Loucy (cell line): ENCODE data around the gene SDCCAG8.

Source experiments
- H2AFZ ChIP-seq: fragments of 200-600 bp; sonication (generic); 2 replicates; pipeline ENCODE4 v1.6.0; 2016; ENCODE audit warnings: antibody characterized with exemption, mild to moderate bottlenecking, low read length, moderate library complexity
- H3F3A ChIP-seq: fragments of 200-600 bp; 2 replicates; pipeline ENCODE4 v1.6.0; 2016; ENCODE audit warnings: antibody characterized with exemption, low read depth, mild to moderate bottlenecking
- H3K27me3 ChIP-seq: fragments of 200-600 bp; sonication (generic); 2 replicates; pipeline ENCODE4 v1.6.1; 2014; ENCODE audit warnings: low read length, mild to moderate bottlenecking; ENCODE audit not compliant: insufficient read depth, poor library complexity, severe bottlenecking
- H3K36me3 ChIP-seq: fragments of 200-600 bp; sonication (generic); 2 replicates; pipeline ENCODE4 v1.6.1; 2016; ENCODE audit warnings: low read length; ENCODE audit not compliant: insufficient read depth
- H3K4me1 ChIP-seq: fragments of 200-600 bp; sonication (generic); 2 replicates; pipeline ENCODE4 v1.5.1; 2014; ENCODE audit warnings: low read length, mild to moderate bottlenecking; ENCODE audit not compliant: insufficient read depth, poor library complexity, severe bottlenecking
- H3K4me2 ChIP-seq: fragments of 200-600 bp; sonication (generic); 2 replicates; pipeline ENCODE4 v1.6.0; 2014; ENCODE audit warnings: antibody characterized with exemption, low read length, low read depth, mild to moderate bottlenecking; ENCODE audit not compliant: poor library complexity, severe bottlenecking
- H3K4me3 ChIP-seq: fragments of 200-600 bp; sonication (generic); 2 replicates; pipeline ENCODE4 v1.5.1; 2014; ENCODE audit warnings: low read length, mild to moderate bottlenecking, mixed read lengths; ENCODE audit not compliant: poor library complexity, severe bottlenecking
- H3K79me2 ChIP-seq: fragments of 200-600 bp; sonication (generic); 2 replicates; pipeline ENCODE4 v1.6.1; 2014; ENCODE audit warnings: low read length; ENCODE audit not compliant: insufficient read depth
- H3K9ac ChIP-seq: fragments of 200-600 bp; sonication (generic); 2 replicates; pipeline ENCODE4 v1.6.0; 2014; ENCODE audit warnings: mild to moderate bottlenecking, low read depth, low read length, moderate library complexity; ENCODE audit not compliant: poor library complexity, severe bottlenecking
- H3K9me2 ChIP-seq: fragments of 200-600 bp; sonication (generic); replicated peaks from 2 replicates; pipeline ENCODE4 v1.6.1; 2016; ENCODE audit warnings: low read depth, low read length, mixed read lengths
- H3K9me3 ChIP-seq: fragments of 200-600 bp; sonication (generic); 2 replicates; pipeline ENCODE4 v1.6.1; 2014; ENCODE audit warnings: mild to moderate bottlenecking, antibody characterized with exemption, low read length, low read depth; ENCODE audit not compliant: insufficient read depth
- H4K20me1 ChIP-seq: fragments of 200-600 bp; sonication (generic); 2 replicates; pipeline ENCODE4 v1.6.0; 2014; ENCODE audit warnings: antibody characterized with exemption, low read length, mild to moderate bottlenecking; ENCODE audit not compliant: insufficient read depth, poor library complexity, severe bottlenecking
- EZH2phosphoT487 ChIP-seq: fragments of 200-600 bp; IDR thresholded peaks from 2 replicates; pipeline ENCODE4 v1.6.1; 2018; ENCODE audit warnings: antibody characterized with exemption, mild to moderate bottlenecking, moderate library complexity, borderline replicate concordance
- TF ChIP-seq, protein P1 (sequence below): fragments of 200-600 bp; sonication (generic); conservative IDR thresholded peaks from 2 replicates; pipeline ENCODE4 v1.5.1; 2014; ENCODE audit warnings: mild to moderate bottlenecking, antibody characterized with exemption, low read length

SDCCAG8 gene

DNA sequence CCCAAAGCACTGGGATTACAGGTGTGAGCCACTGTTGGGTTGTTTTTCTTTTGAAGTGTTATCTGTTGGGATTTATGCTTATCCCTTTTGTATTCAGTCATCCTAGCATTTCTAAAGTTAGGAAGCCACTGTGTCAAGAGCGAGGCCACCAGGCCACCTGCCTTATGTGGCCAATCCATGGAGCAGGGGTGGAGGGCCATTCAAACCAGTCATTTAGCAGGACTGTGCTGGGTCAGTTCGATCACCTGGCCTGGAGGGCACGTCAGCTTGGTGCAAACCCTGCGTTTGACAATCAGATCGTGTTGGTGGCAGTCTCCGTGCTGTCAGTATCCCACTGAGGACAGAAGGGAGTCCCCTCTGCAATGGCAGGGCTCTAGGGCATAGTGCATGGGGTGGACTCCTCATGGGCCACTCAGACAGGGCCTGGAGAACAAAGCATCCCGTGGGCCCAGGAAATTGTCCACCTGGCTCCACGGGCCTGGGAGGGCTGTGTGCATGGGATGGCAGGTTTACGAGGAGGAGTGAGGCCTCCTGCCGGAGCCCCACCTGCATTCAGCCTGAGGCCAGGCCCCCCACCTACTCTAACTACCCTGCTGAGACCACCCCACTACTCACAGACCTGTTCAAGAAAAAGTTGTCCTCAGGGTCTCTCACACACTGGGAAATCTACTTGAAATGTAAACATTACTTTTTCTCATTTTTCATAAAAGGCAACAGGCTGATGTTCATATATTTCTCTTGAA, 242.3 kb downstream of the SDCCAG8 start:
- Histone ChIP-seq H3K4me2 (no peak overlapping the region), H3K4me3 (no peak overlapping the region), H3K4me1 (no peaks in the 10 kb centered on the region), H3K9me3 (no peaks in the 10 kb centered on the region), H4K20me1 (no peaks in the 10 kb centered on the region), H3K27me3 (no peaks in the 10 kb centered on the region), H3K9ac (no peak overlapping the region), H3F3A (no peaks in the 10 kb centered on the region), H3K36me3 (0 out of 2 replicates have a peak, but pooled peaks cover 2% of the 10 kb centered on the region), H2AFZ (no peak overlapping the region), H3K9me2 (no peaks in the 10 kb centered on the region), H3K79me2 (no peaks in the 10 kb centered on the region)
- TF ChIP-seq, protein P1, sequence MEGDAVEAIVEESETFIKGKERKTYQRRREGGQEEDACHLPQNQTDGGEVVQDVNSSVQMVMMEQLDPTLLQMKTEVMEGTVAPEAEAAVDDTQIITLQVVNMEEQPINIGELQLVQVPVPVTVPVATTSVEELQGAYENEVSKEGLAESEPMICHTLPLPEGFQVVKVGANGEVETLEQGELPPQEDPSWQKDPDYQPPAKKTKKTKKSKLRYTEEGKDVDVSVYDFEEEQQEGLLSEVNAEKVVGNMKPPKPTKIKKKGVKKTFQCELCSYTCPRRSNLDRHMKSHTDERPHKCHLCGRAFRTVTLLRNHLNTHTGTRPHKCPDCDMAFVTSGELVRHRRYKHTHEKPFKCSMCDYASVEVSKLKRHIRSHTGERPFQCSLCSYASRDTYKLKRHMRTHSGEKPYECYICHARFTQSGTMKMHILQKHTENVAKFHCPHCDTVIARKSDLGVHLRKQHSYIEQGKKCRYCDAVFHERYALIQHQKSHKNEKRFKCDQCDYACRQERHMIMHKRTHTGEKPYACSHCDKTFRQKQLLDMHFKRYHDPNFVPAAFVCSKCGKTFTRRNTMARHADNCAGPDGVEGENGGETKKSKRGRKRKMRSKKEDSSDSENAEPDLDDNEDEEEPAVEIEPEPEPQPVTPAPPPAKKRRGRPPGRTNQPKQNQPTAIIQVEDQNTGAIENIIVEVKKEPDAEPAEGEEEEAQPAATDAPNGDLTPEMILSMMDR, result no peak
- no peak for TF ChIP-seq EZH2phosphoT487

DNA sequence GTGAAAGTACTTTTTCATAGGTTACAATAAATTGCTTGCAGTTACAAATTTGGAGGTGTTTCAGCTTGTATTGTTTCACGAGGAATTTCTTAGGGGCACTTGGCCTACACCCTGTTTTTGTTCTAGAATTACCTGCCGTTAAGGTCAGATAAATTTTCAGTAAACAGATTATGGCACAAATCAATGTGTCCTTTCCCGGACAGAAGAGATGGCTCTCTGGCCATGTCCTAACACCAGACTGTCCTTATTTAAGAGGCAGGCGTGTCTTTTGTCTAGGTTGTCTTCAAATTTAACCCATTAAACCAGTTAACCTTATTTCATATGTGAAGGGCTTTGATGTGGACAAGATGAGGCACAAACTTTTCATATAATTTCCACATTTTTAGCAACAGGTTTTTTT, 243.4 kb downstream of the SDCCAG8 start:
- Histone ChIP-seq H3K79me2 (no peaks in the 10 kb centered on the region), H3K9ac (no peak overlapping the region), H3F3A (no peaks in the 10 kb centered on the region), H3K4me2 (no peak overlapping the region), H2AFZ (no peak overlapping the region), H3K4me3 (no peak overlapping the region), H3K36me3 (0 out of 2 replicates have a peak, but pooled peaks cover 2% of the 10 kb centered on the region), H3K9me3 (no peaks in the 10 kb centered on the region), H3K9me2 (no peaks in the 10 kb centered on the region), H3K27me3 (no peaks in the 10 kb centered on the region), H3K4me1 (no peaks in the 10 kb centered on the region), H4K20me1 (no peaks in the 10 kb centered on the region)
- no peak for TF ChIP-seq EZH2phosphoT487
- TF ChIP-seq, protein P1, result no peak

DNA sequence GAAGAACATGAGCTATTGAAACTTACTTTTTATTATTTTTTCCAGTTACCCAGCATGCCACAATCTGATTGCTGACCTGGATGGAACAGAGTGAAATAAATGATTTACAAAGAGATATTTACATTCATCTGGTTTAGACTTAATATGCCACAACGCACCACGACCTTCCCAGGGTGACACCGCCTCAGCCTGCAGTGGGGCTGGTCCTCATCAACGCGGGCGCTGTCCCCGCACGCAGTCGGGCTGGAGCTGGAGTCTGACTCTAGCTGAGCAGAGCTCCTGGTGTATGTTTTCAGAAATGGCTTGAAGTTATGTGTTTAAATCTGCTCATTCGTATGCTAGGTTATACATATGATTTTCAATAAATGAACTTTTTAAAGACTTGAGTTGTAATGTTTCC, 243.9 kb downstream of the SDCCAG8 start:
- Histone ChIP-seq H3K27me3 (no peaks in the 10 kb centered on the region), H3K4me3 (no peak overlapping the region), H4K20me1 (no peaks in the 10 kb centered on the region), H3K9me3 (no peaks in the 10 kb centered on the region), H3F3A (no peaks in the 10 kb centered on the region), H3K4me2 (no peak overlapping the region), H3K9ac (no peak overlapping the region), H2AFZ (no peak overlapping the region), H3K79me2 (no peaks in the 10 kb centered on the region), H3K36me3 (0 out of 2 replicates have a peak, but pooled peaks cover 2% of the 10 kb centered on the region), H3K4me1 (no peaks in the 10 kb centered on the region), H3K9me2 (no peaks in the 10 kb centered on the region)
- no peak for TF ChIP-seq EZH2phosphoT487
- TF ChIP-seq, protein P1, result no peak
